Lower leg skin (tissue), 4 donors: Measurements from ENCODE around the gene NAA60. TPM values are rescaled to one million over a fixed set of nuclear protein-coding genes. Genes with fewer than 3 reads are reported as not detected.

Experiments
- DNase-seq, 2 donors: peaks; one replicate each; pipeline ENCODE4 v3.0.0-alpha.2; 2019; ENCODE audit warnings: low spot score in 2 of 2
- H3K4me3 ChIP-seq: fragments of 200-600 bp; sonication (generic); 2 replicates; pipeline ENCODE4 v1.5.1; 2017; ENCODE audit warnings: mild to moderate bottlenecking, low read depth; ENCODE audit not compliant: poor library complexity, severe bottlenecking
- POLR2A ChIP-seq, 2 donors: fragments of 450-650 bp; IDR thresholded peaks; one replicate each; pipeline ENCODE4 v1.6.1; 2016 to 2017; ENCODE audit warnings: antibody characterized with exemption in 2 of 2, mild to moderate bottlenecking in 1 of 2, moderate library complexity in 1 of 2
- WGBS, 2 donors: methylation state at CpG; one replicate each; pipeline ENCODE4 v1.1.5; 2018; 5-methylcytosine and 5-hydroxymethylcytosine counted together
- intact Hi-C: fragments of 100-400 bp; cut with DNase I; formaldehyde crosslinking; loops from one replicate; pipeline ENCODE4 v1.15.0; 2023; ENCODE audit warnings: low total_unique reads
- total RNA-seq, 4 donors: library from RNA; depleted of rRNA; stranded (reverse); fragments of >200 nt; gene quantifications; one replicate each; pipeline ENCODE4 v1.1.0, GENCODE V29; 2016
- TF ChIP-seq, protein P1 (sequence below), 3 donors: fragments of 450-650 bp; IDR thresholded peaks; one replicate each; pipeline ENCODE4 v1.5.1; 2016; ENCODE audit warnings: antibody characterized with exemption in 3 of 3, mild to moderate bottlenecking in 3 of 3, moderate library complexity in 2 of 3

NAA60 gene
- total RNA-seq, 4 donors from 2014 or later: 21.2 to 42.2 (median 24.8) TPM

DNA sequence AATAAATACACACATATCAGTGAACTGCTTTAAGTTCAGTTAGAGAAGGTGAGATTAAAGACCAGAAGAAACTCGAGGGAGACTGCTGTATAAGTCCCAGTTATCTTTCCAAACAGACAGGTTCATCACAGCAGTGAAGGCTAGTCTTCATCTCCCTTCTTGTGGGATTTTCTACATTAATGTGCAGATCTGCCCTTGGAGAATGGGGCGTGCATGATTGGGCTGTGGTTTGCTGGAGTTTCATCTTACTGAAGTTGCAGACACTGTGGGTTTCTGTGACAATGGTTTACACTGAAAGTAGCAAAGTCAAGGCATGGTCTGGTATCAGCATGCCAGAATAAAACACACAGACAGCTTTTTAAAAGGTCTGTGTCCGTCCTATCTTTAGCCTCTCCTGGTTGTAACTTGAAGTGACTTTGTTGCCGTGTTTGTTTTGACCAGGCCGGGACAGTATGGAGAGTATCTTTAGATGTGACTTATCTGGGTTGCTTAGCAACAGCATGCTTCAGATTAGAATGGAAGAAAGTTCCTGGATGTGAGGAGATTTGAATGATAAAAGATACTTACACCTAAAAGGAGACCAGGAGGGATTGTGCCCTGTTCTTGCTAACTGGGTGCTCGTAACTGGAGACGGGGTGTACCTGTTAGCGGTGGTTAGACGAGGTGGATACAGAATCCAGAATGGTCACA is 16.1 kb downstream of the NAA60 start:
- H3K4me3 ChIP-seq: no peak overlapping the region
- no peak for DNase-seq
- WGBS, 2 donors: 57 to 62% methylated on average over 9 of the region's 9 CpGs
- intact Hi-C loops: no loop called here
- TF ChIP-seq, protein P1, sequence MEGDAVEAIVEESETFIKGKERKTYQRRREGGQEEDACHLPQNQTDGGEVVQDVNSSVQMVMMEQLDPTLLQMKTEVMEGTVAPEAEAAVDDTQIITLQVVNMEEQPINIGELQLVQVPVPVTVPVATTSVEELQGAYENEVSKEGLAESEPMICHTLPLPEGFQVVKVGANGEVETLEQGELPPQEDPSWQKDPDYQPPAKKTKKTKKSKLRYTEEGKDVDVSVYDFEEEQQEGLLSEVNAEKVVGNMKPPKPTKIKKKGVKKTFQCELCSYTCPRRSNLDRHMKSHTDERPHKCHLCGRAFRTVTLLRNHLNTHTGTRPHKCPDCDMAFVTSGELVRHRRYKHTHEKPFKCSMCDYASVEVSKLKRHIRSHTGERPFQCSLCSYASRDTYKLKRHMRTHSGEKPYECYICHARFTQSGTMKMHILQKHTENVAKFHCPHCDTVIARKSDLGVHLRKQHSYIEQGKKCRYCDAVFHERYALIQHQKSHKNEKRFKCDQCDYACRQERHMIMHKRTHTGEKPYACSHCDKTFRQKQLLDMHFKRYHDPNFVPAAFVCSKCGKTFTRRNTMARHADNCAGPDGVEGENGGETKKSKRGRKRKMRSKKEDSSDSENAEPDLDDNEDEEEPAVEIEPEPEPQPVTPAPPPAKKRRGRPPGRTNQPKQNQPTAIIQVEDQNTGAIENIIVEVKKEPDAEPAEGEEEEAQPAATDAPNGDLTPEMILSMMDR (IDR thresholded peaks at IDR 0.05): no peak
- no peak for TF ChIP-seq POLR2A (IDR thresholded peaks at IDR 0.05)

- DNase-seq: no peak
- WGBS, 2 donors: 82 to 88% methylated on average over 7 of the region's 7 CpGs
- TF ChIP-seq POLR2A (IDR thresholded peaks at IDR 0.05): no peak
- TF ChIP-seq, protein P1 (IDR thresholded peaks at IDR 0.05): no peak
- intact Hi-C loops: no loop called here
- no peak overlapping the region for H3K4me3 ChIP-seq
Measured at GRCh38 chr16:3460121-3460520, 16.6 kb downstream of the NAA60 start.

GRCh38 chr16:3460585-3460984 is 17.1 kb downstream of the NAA60 start:
- 82 to 84% methylated on average over 8 of the region's 8 CpGs for WGBS, 2 donors
- no peak for DNase-seq
- intact Hi-C loops: no loop called here
- no peak for TF ChIP-seq POLR2A (IDR thresholded peaks at IDR 0.05)
- TF ChIP-seq, protein P1 (IDR thresholded peaks at IDR 0.05): no peak
- H3K4me3 ChIP-seq: no peak overlapping the region

DNA sequence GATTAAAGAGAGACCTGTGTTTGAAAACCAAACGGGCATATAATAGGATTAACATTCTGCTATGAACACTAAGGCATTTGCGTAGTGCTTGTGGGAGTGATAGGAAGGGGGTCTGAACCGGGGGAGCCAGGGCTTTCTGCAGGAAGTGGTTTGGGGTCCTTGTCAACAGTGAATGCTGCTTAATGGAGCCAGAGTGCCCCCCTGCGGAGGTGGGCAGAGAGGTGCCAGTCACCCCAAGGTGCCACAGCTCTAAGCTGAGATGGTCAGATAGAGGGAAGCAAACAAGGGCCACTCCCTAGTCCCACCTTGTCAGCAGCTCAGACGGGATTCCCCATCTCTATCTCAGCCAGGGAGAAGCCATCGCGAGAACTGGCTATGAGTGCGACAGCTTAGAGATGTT is 17.7 kb downstream of the NAA60 start:
- TF ChIP-seq POLR2A (IDR thresholded peaks at IDR 0.05): no peak
- TF ChIP-seq, protein P1 (IDR thresholded peaks at IDR 0.05): no peak
- no peak for DNase-seq
- intact Hi-C loops: no loop called here
- no peak overlapping the region for H3K4me3 ChIP-seq
- WGBS, 2 donors: 75 to 76% methylated on average over 8 of the region's 8 CpGs

DNA sequence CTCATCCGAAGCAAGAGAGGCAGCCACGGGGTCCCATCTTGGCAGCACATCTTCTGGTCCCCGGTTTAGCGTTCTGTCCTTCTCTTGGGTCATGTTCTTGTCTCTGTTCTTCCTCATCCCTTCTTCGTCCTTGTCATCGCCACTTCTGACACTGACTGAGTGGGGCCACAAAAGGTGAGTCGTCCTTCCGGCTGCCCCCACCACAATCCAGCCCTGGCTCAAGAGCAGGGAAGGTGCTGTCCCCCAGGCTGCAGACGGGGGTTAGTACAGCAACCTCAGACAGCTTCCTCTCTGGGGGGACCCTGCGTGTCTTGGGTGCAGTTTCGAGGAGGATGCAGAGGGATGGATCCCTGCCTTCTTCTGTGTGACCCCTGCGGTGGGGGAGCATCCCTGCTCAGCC is 21.8 kb downstream of the NAA60 start:
- no peak overlapping the region for H3K4me3 ChIP-seq
- 94% methylated on average over 12 of the region's 12 CpGs for WGBS, 2 donors

More for the DNA sequence above, 21.8 kb downstream of the NAA60 start:
- no peak for TF ChIP-seq POLR2A (IDR thresholded peaks at IDR 0.05)
- TF ChIP-seq, protein P1 (IDR thresholded peaks at IDR 0.05): no peak
- intact Hi-C loops: no loop called here
- DNase-seq: no peak
